HCT116 (cell line): ENCODE results near the gene TSPAN3. TPM values are rescaled to one million over a fixed set of nuclear protein-coding genes. Genes with fewer than 3 reads are reported as not detected.

Source experiments
- ATAC-seq: fragments of 200-7000 bp; cut with Tn5 transposase; 2 replicates; pipeline ENCODE4 v1.9.1; 2020; ENCODE audit warnings: mild to moderate bottlenecking, moderate library complexity
- BruUV-seq: library from RNA; stranded (reverse); fragments of 400-500 nt; replicated peaks from 2 replicates; lab custom pipeline; 2021; lab: Mats Ljungman, UMichigan
- CTCF ChIA-PET: fragments of 300-600 bp; sonication (Branson Sonifier 250); formaldehyde crosslinking; loops from one replicate; lab custom pipeline; 2021; ENCODE audit warnings: antibody characterized with exemption; lab: Charles Lee
- POLR2A ChIA-PET: fragments of 300-600, 350-600 bp; sonication (Branson Sonifier 250); formaldehyde crosslinking; loops from one replicate; lab custom pipeline; 2021; ENCODE audit warnings: antibody characterized with exemption; lab: Charles Lee
- RAD21 ChIA-PET, 2 experiments: fragments of 300-600 bp; sonication (Branson Sonifier 250); formaldehyde crosslinking; loops; one replicate each; lab custom pipeline; 2023; ENCODE audit warnings: low total read pairs in 2 of 2; ENCODE audit not compliant: uncharacterized antibody in 2 of 2, unreplicated experiment in 2 of 2, low non-redundant PET in 1 of 2; lab: Charles Lee
- DNase-seq: peaks from one replicate; pipeline ENCODE4 v3.0.0-alpha.2; 2010; ENCODE audit warnings: low read depth, low spot score
- H2AFZ ChIP-seq: fragments of 200-600 bp; shearing (Covaris generic), sonication (generic); 2 replicates; pipeline ENCODE4 v1.6.1; 2017; ENCODE audit warnings: low read depth, mixed run types, mixed read lengths, antibody characterized with exemption, low read length; ENCODE audit not compliant: poor library complexity, severe bottlenecking
- H3K27ac ChIP-seq: 2 replicates; pipeline ENCODE4 v1.5.1; 2012; ENCODE audit warnings: low read depth, low read length
- H3K27me3 ChIP-seq: fragments of 200-600 bp; sonication (generic); 2 replicates; pipeline ENCODE4 v1.6.1; 2016; ENCODE audit warnings: mixed run types, low read length, mixed read lengths; ENCODE audit not compliant: insufficient read depth
- H3K36me3 ChIP-seq, 2 experiments: fragments of 200-500 bp in 1 of 2; fragments of 200-600 bp in 1 of 2; sonication (Bioruptor generic) in 1 of 2; sonication (generic) in 1 of 2; 2 replicates each; pipeline versions ENCODE4 v1.5.1 to v1.6.1; 2014 to 2016; ENCODE audit warnings: low read length in 2 of 2, inconsistent platforms in 1 of 2, mixed read lengths in 1 of 2, mixed run types in 1 of 2; ENCODE audit not compliant: insufficient read depth in 2 of 2, control insufficient read depth in 1 of 2
- H3K4me1 ChIP-seq, 2 experiments: fragments of 200-600 bp in 1 of 2; sonication (generic) in 1 of 2; 2 replicates each; pipeline versions ENCODE4 v1.5.1 to v1.6.1; 2012 to 2017; ENCODE audit warnings: low read length in 2 of 2, inconsistent platforms in 1 of 2, mild to moderate bottlenecking in 1 of 2, mixed read lengths in 1 of 2, mixed run types in 1 of 2, moderate library complexity in 1 of 2; ENCODE audit not compliant: insufficient read depth in 2 of 2, control insufficient read depth in 1 of 2
- H3K4me2 ChIP-seq: fragments of 200-600 bp; sonication (generic); 2 replicates; pipeline ENCODE4 v1.6.1; 2017; ENCODE audit warnings: mixed run types, low read length, mixed read lengths
- H3K4me3 ChIP-seq, 2 experiments: fragments of 200-600 bp in 1 of 2; sonication (generic) in 1 of 2; replicated peaks in 1 of 2; 2 replicates each; pipeline ENCODE4 v1.5.1; 2011 to 2016; ENCODE audit warnings: low read length in 2 of 2, control low read depth in 1 of 2, low read depth in 1 of 2, mild to moderate bottlenecking in 1 of 2, mixed read lengths in 1 of 2, mixed run types in 1 of 2
- H3K79me2 ChIP-seq: fragments of 200-600 bp; sonication (generic); 2 replicates; pipeline ENCODE4 v1.6.1; 2017; ENCODE audit warnings: mild to moderate bottlenecking, mixed run types, low read length, moderate library complexity, mixed read lengths; ENCODE audit not compliant: insufficient read depth
- H3K9ac ChIP-seq: fragments of 200-600 bp; sonication (generic); 2 replicates; pipeline ENCODE4 v1.6.1; 2016; ENCODE audit warnings: low read length, mixed read lengths
- H3K9me2 ChIP-seq: fragments of 200-600 bp; sonication (generic), shearing (Covaris generic); 2 replicates; pipeline ENCODE4 v1.6.1; 2017; ENCODE audit warnings: mixed run types, mild to moderate bottlenecking, moderate library complexity; ENCODE audit not compliant: insufficient read depth
- H3K9me3 ChIP-seq, 2 experiments: fragments of 200-500 bp in 1 of 2; fragments of 200-600 bp in 1 of 2; sonication (Bioruptor generic) in 1 of 2; sonication (generic) in 1 of 2; 2 replicates each; pipeline ENCODE4 v1.6.1; 2014 to 2017; ENCODE audit warnings: low read length in 2 of 2, mixed read lengths in 2 of 2, inconsistent platforms in 1 of 2, low read depth in 1 of 2, mild to moderate bottlenecking in 1 of 2, mixed run types in 1 of 2, moderate library complexity in 1 of 2; ENCODE audit not compliant: control insufficient read depth in 1 of 2, insufficient read depth in 1 of 2
- H4K20me1 ChIP-seq: fragments of 200-600 bp; sonication (generic), shearing (Covaris generic); 2 replicates; pipeline ENCODE4 v1.6.1; 2017; ENCODE audit warnings: mixed run types, mild to moderate bottlenecking, moderate library complexity; ENCODE audit not compliant: insufficient read depth
- ATF3 ChIP-seq: IDR thresholded peaks from 2 replicates; pipeline ENCODE4 v1.6.1; 2012
- CEBPB ChIP-seq: IDR thresholded peaks from 2 replicates; pipeline ENCODE4 v1.6.1; 2012; ENCODE audit warnings: low read depth
- ELF1 ChIP-seq: IDR thresholded peaks from 2 replicates; pipeline ENCODE4 v1.6.1; 2012; ENCODE audit warnings: low read depth, borderline replicate concordance
- EZH2phosphoT487 ChIP-seq: fragments of 200-600 bp; IDR thresholded peaks from 2 replicates; pipeline ENCODE4 v1.6.1; 2018; ENCODE audit warnings: antibody characterized with exemption, borderline replicate concordance
- JUND ChIP-seq: IDR thresholded peaks from 2 replicates; pipeline ENCODE4 v1.6.1; 2012
- MAX ChIP-seq: IDR thresholded peaks from 2 replicates; pipeline ENCODE4 v1.6.1; 2012
- POLR2AphosphoS5 ChIP-seq: IDR thresholded peaks from 2 replicates; pipeline ENCODE4 v1.6.1; 2011; ENCODE audit warnings: mild to moderate bottlenecking, low read depth, low read length, moderate library complexity
- RAD21 ChIP-seq: IDR thresholded peaks from 2 replicates; pipeline ENCODE4 v1.6.1; 2012; ENCODE audit warnings: low read depth, mild to moderate bottlenecking
- REST ChIP-seq: IDR thresholded peaks from 2 replicates; pipeline ENCODE4 v1.6.1; 2012; ENCODE audit warnings: low read depth
- SIN3A ChIP-seq: IDR thresholded peaks from 2 replicates; pipeline ENCODE4 v1.6.1; 2012; ENCODE audit warnings: low read depth
- SRF ChIP-seq: IDR thresholded peaks from 2 replicates; pipeline ENCODE4 v1.6.1; 2012; ENCODE audit warnings: low read depth
- ZFX ChIP-seq: fragments of 450-650 bp; IDR thresholded peaks from 2 replicates; pipeline ENCODE4 v1.6.1; 2017
- intact Hi-C: fragments of 100-400 bp; cut with micrococcal nuclease; formaldehyde crosslinking; loops from 2 replicates; pipeline ENCODE4 v1.10.0; 2022
- total RNA-seq: library from RNA; stranded (reverse); gene quantifications from one replicate; pipeline ENCODE4 v1.2.1, GENCODE V29; 2021; ENCODE audit not compliant: unreplicated experiment
- TF ChIP-seq, protein P1 (sequence below), 3 experiments: fragments of 200-600 bp in 1 of 3; sonication (generic) in 1 of 3; IDR thresholded peaks in 2 of 3; conservative IDR thresholded peaks in 1 of 3; 2 replicates each; pipeline ENCODE4 v1.5.1; 2012 to 2017; ENCODE audit warnings: low read depth in 2 of 3, low read length in 2 of 3, antibody characterized with exemption in 1 of 3, borderline replicate concordance in 1 of 3, control low read depth in 1 of 3, mild to moderate bottlenecking in 1 of 3, mixed read lengths in 1 of 3, mixed run types in 1 of 3, moderate library complexity in 1 of 3; ENCODE audit not compliant: insufficient read depth in 1 of 3
- TF ChIP-seq, protein P2 (sequence below): IDR thresholded peaks from 2 replicates; pipeline ENCODE4 v1.6.1; 2011; ENCODE audit warnings: mild to moderate bottlenecking, low read length, moderate library complexity; ENCODE audit not compliant: insufficient replicate concordance; ENCODE audit errors: extremely low read depth

The TSPAN3 gene
- total RNA-seq, 1 experiment from 2014 or later: 140 TPM

GRCh38 chr15:77119446-77119845 lies 48.5 kb upstream of the TSPAN3 start:
- Histone ChIP-seq H3K27me3 (no peaks in the 10 kb centered on the region), H4K20me1 (no peaks in the 10 kb centered on the region), H3K4me3 (no peak overlapping the region), H3K9me2 (no peaks in the 10 kb centered on the region), H3K27ac (no peak overlapping the region), H3K4me1 (0 out of 4 replicates have a peak, but pooled peaks cover 0 to 3% of the 10 kb centered on the region in 2 experiments), H3K36me3 (no peaks in the 10 kb centered on the region), H3K79me2 (no peaks in the 10 kb centered on the region), H3K4me2 (no peak overlapping the region), H3K9ac (no peak overlapping the region), H3K9me3 (no peaks in the 10 kb centered on the region), H2AFZ (no peak overlapping the region)
- ChIA-PET RAD21 (interaction anchor here (0.7 to 1.5 kb wide), 5 partner anchors 11 to 424 kb away, joined by 3 to 6 read pairs (median 5); no protein-coding TSS in a partner anchor), CTCF (interaction anchor here (0.9 to 5.8 kb wide), 10 partner anchors 8 to 702 kb away, joined by 3 to 47 read pairs (median 6); partner anchors contain the start of gene LINGO1), POLR2A (no interaction called here)
- DNase-seq (no peak), ATAC-seq (no peak)
- intact Hi-C loops: loop anchor here (2.0 kb wide), 2 partner anchors 513 to 701 kb away; partner anchors contain the start of gene LINGO1
- no TSS peak for BruUV-seq
- TF ChIP-seq REST: no peak
- no peak for TF ChIP-seq ELF1
- no peak for TF ChIP-seq POLR2AphosphoS5
- no peak for TF ChIP-seq SRF
- no peak for TF ChIP-seq SIN3A
- TF ChIP-seq, protein P1, sequence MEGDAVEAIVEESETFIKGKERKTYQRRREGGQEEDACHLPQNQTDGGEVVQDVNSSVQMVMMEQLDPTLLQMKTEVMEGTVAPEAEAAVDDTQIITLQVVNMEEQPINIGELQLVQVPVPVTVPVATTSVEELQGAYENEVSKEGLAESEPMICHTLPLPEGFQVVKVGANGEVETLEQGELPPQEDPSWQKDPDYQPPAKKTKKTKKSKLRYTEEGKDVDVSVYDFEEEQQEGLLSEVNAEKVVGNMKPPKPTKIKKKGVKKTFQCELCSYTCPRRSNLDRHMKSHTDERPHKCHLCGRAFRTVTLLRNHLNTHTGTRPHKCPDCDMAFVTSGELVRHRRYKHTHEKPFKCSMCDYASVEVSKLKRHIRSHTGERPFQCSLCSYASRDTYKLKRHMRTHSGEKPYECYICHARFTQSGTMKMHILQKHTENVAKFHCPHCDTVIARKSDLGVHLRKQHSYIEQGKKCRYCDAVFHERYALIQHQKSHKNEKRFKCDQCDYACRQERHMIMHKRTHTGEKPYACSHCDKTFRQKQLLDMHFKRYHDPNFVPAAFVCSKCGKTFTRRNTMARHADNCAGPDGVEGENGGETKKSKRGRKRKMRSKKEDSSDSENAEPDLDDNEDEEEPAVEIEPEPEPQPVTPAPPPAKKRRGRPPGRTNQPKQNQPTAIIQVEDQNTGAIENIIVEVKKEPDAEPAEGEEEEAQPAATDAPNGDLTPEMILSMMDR (IDR thresholded peaks at IDR 0.05 in 2 of 3, conservative IDR thresholded peaks at IDR 0.05 in 1 of 3; ENCODE audit: borderline replicate concordance in 1 of 3, insufficient read depth in 1 of 3, low read depth in 2 of 3, low read length in 2 of 3): no peak
- TF ChIP-seq, protein P2, sequence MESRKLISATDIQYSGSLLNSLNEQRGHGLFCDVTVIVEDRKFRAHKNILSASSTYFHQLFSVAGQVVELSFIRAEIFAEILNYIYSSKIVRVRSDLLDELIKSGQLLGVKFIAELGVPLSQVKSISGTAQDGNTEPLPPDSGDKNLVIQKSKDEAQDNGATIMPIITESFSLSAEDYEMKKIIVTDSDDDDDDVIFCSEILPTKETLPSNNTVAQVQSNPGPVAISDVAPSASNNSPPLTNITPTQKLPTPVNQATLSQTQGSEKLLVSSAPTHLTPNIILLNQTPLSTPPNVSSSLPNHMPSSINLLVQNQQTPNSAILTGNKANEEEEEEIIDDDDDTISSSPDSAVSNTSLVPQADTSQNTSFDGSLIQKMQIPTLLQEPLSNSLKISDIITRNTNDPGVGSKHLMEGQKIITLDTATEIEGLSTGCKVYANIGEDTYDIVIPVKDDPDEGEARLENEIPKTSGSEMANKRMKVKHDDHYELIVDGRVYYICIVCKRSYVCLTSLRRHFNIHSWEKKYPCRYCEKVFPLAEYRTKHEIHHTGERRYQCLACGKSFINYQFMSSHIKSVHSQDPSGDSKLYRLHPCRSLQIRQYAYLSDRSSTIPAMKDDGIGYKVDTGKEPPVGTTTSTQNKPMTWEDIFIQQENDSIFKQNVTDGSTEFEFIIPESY: no peak
- no peak for TF ChIP-seq JUND
- no peak for TF ChIP-seq MAX
- no peak for TF ChIP-seq ATF3
- TF ChIP-seq CEBPB: no peak
- no peak for TF ChIP-seq EZH2phosphoT487
- no peak for TF ChIP-seq RAD21
- no peak for TF ChIP-seq ZFX
